OCI-LY7 (cell line): ENCODE results near the gene C12orf75. TPM values are rescaled to one million over a fixed set of nuclear protein-coding genes. Genes with fewer than 3 reads are reported as not detected.

ENCODE experiments used
- Bru-seq: library from RNA; stranded (reverse); fragments of 400-500 nt; gene quantifications from one replicate; lab custom pipeline; 2021; lab: Mats Ljungman, UMichigan
- BruChase-seq, 2 experiments: library from RNA; stranded (reverse); fragments of 400-500 nt; gene quantifications; one replicate each; lab custom pipeline; 2021; lab: Mats Ljungman, UMichigan
- BruUV-seq: library from RNA; stranded (reverse); fragments of 400-500 nt; replicated peaks from 2 replicates; lab custom pipeline; 2021; lab: Mats Ljungman, UMichigan
- CTCF ChIA-PET: fragments of 300-600 bp; sonication (Branson Sonifier 250); formaldehyde crosslinking; loops from one replicate; lab custom pipeline; 2022; ENCODE audit warnings: antibody characterized with exemption; ENCODE audit not compliant: unreplicated experiment; lab: Charles Lee
- POLR2A ChIA-PET: fragments of 300-600 bp; sonication (Branson Sonifier 250); formaldehyde crosslinking; loops from one replicate; lab custom pipeline; 2022; ENCODE audit warnings: antibody characterized with exemption; lab: Charles Lee
- DNase-seq: peaks from one replicate; pipeline ENCODE4 v3.0.0-alpha.2; 2015; ENCODE audit warnings: low spot score
- H2AFZ ChIP-seq: fragments of 200-600 bp; sonication (generic), shearing (Covaris generic); 2 replicates; pipeline ENCODE4 v1.6.1; 2014; ENCODE audit warnings: mild to moderate bottlenecking, antibody characterized with exemption, low read length, moderate library complexity
- H3K27ac ChIP-seq: fragments of 200-600 bp; sonication (generic); 2 replicates; pipeline ENCODE4 v1.5.1; 2014; ENCODE audit warnings: mixed run types, low read depth, mild to moderate bottlenecking, moderate library complexity, low read length, inconsistent platforms; ENCODE audit not compliant: poor library complexity, severe bottlenecking
- H3K36me3 ChIP-seq: fragments of 200-600 bp; sonication (generic); 2 replicates; pipeline ENCODE4 v1.6.1; 2014; ENCODE audit warnings: mild to moderate bottlenecking, antibody characterized with exemption, low read length, moderate library complexity, mixed read lengths; ENCODE audit not compliant: insufficient read depth
- H3K4me1 ChIP-seq: fragments of 200-600 bp; sonication (generic); 2 replicates; pipeline ENCODE4 v1.5.1; 2014; ENCODE audit warnings: mild to moderate bottlenecking, low read length; ENCODE audit not compliant: insufficient read depth, poor library complexity, severe bottlenecking
- H3K4me2 ChIP-seq: fragments of 200-600 bp; sonication (generic); 2 replicates; pipeline ENCODE4 v1.6.1; 2014; ENCODE audit warnings: mild to moderate bottlenecking, low read length
- H3K4me3 ChIP-seq: fragments of 200-600 bp; sonication (generic); 2 replicates; pipeline ENCODE4 v1.5.1; 2014; ENCODE audit warnings: mild to moderate bottlenecking, low read depth, low read length; ENCODE audit not compliant: poor library complexity, severe bottlenecking
- H3K79me2 ChIP-seq: fragments of 200-600 bp; sonication (generic); 2 replicates; pipeline ENCODE4 v1.6.1; 2016; ENCODE audit warnings: low read depth, mild to moderate bottlenecking, low read length, moderate library complexity, mixed read lengths; ENCODE audit not compliant: insufficient read depth
- H3K9me2 ChIP-seq: fragments of 200-600 bp; sonication (generic); 2 replicates; pipeline ENCODE4 v1.6.1; 2016; ENCODE audit warnings: mild to moderate bottlenecking, low read length, mixed read lengths; ENCODE audit not compliant: insufficient read depth
- H3K9me3 ChIP-seq: fragments of 200-600 bp; sonication (generic); 2 replicates; pipeline ENCODE4 v1.6.1; 2014; ENCODE audit warnings: mild to moderate bottlenecking, mixed run types, low read length, mixed read lengths
- H4K20me1 ChIP-seq: fragments of 200-600 bp; sonication (generic); 2 replicates; pipeline ENCODE4 v1.6.1; 2014; ENCODE audit warnings: mild to moderate bottlenecking, antibody characterized with exemption, low read length, moderate library complexity, mixed read lengths; ENCODE audit not compliant: insufficient read depth
- EZH2phosphoT487 ChIP-seq: fragments of 200-600 bp; sonication (generic); IDR thresholded peaks from 2 replicates; pipeline ENCODE4 v1.6.1; 2018; ENCODE audit warnings: low read depth, borderline replicate concordance, mild to moderate bottlenecking, mixed run types, antibody characterized with exemption, low read length, moderate library complexity, mixed read lengths
- intact Hi-C: fragments of 100-400 bp; cut with micrococcal nuclease; formaldehyde crosslinking; loops from one replicate; pipeline ENCODE4 v1.10.0; 2022; ENCODE audit not compliant: unreplicated experiment
- long read RNA-seq: library from polyadenylated mRNA; stranded (forward); transcript quantifications from one replicate; pipeline ENCODE4 v2.0.0, GENCODE V29; 2022
- total RNA-seq, 2 experiments: library from RNA; depleted of rRNA in 1 of 2; stranded (reverse); fragments of >200 nt in 1 of 2; shearing (Covaris generic) in 1 of 2; gene quantifications; 2 replicates each; pipeline ENCODE4 v1.2.3, GENCODE V29; 2014 to 2022
- TF ChIP-seq, protein P1 (sequence below): fragments of 200-600 bp; sonication (generic); conservative IDR thresholded peaks from 2 replicates; pipeline ENCODE4 v1.5.1; 2014; ENCODE audit warnings: mild to moderate bottlenecking, antibody characterized with exemption, low read length, moderate library complexity, mixed read lengths

C12orf75 gene
- total RNA-seq (2014; rRNA removed; shearing (Covaris generic)) (147 and 174 TPM in 2 replicates), total RNA-seq (2022) (448 and 505 TPM in 2 replicates), Bru-seq, nascent RNA (percentile 96 among the genes with signal in this experiment), BruChase-seq, experiment 1, labeled RNA remaining after a 6-hour chase (percentile 96 among the genes with signal in this experiment), BruChase-seq, experiment 2, labeled RNA remaining after a 2-hour chase (percentile 94 among the genes with signal in this experiment)
- long read RNA-seq, transcript C12orf75-208 (5 exons, 1,329 nt): minor isoform, 52 of 755 reads
- long read RNA-seq, transcript C12orf75-201 (6 exons, 1,366 nt): major isoform, 630 of 755 reads
- long read RNA-seq, transcript C12orf75-206 (6 exons, 291 nt): minor isoform, 15 of 755 reads
- long read RNA-seq, partial matches to known transcripts: 6 of 755 reads
- long read RNA-seq, other reads (novel, unspliced or antisense): 50 of 755 reads

DNA sequence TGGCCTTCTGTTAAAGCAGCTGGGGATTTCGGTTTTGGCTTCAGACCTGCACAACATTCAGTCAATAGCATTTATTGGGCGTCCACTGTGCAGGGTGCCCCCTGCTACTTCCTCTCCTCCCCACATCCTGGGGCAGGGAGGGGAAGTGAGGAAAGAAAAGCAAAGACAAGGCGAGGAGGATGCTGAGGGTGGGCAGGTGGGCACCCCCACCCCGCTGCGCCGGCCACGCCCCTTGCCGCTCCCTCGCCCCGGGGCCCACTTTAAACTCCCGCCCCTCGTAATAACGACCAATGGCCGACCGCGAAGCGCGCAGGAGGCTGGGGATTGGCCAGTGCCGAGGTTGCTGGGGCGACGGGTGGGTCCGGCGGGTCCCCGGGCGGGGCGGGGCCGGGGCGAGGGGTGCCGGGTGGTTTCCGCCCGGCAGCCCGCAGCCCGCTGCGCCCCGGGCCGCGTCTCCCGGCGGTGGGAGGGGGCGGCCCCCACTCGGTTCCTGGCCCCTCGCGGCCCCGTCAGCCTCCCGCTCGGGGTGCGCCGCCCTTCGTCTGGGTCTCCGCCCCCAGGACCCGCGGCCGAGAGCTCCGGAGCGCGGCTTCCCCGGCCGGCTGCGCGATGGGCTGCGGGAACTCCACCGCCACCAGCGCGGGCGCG lies at the start of gene C12orf75:
TSS of gene C12orf75 (plus strand) at position 409 of the 648 bp plus-strand sequence. CDS start at position 610, 201 bp downstream.
- CTCF ChIA-PET: interaction anchor here (2.1 kb wide), 1 partner anchor 11 kb away, joined by 12 read pairs; no protein-coding TSS in a partner anchor
- H4K20me1 ChIP-seq: peaks cover 21% of the 10 kb centered on the region
- peak within 1 kb of the TSS; percentile 92 for H3K4me3 ChIP-seq
- POLR2A ChIA-PET: interaction anchor here (0.9 to 9.6 kb wide), 10 partner anchors 9 to 129 kb away, joined by 3 to 157 read pairs (median 7); partner anchors contain the start of gene APPL2
- peaks cover 45% of the 10 kb centered on the region for H3K79me2 ChIP-seq
- H3K4me1 ChIP-seq: peaks cover 78% of the 10 kb centered on the region
- TF ChIP-seq EZH2phosphoT487: no peak
- TF ChIP-seq, protein P1, sequence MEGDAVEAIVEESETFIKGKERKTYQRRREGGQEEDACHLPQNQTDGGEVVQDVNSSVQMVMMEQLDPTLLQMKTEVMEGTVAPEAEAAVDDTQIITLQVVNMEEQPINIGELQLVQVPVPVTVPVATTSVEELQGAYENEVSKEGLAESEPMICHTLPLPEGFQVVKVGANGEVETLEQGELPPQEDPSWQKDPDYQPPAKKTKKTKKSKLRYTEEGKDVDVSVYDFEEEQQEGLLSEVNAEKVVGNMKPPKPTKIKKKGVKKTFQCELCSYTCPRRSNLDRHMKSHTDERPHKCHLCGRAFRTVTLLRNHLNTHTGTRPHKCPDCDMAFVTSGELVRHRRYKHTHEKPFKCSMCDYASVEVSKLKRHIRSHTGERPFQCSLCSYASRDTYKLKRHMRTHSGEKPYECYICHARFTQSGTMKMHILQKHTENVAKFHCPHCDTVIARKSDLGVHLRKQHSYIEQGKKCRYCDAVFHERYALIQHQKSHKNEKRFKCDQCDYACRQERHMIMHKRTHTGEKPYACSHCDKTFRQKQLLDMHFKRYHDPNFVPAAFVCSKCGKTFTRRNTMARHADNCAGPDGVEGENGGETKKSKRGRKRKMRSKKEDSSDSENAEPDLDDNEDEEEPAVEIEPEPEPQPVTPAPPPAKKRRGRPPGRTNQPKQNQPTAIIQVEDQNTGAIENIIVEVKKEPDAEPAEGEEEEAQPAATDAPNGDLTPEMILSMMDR: no peak
- H3K36me3 ChIP-seq: peaks cover 35% of the 10 kb centered on the region; the same call in 1 of the 2 replicates
- peak within 1 kb of the TSS; percentile 91 for H3K27ac ChIP-seq
- peak; percentile 95 for DNase-seq
- no peaks in the 10 kb centered on the region for H3K9me2 ChIP-seq
- no TSS peak for BruUV-seq
- peak within 1 kb of the TSS; percentile 46; the same call in 1 of the 2 replicates for H2AFZ ChIP-seq
- H3K9me3 ChIP-seq: no peaks in the 10 kb centered on the region
- intact Hi-C loops: loop anchor here (5.0 to 10.0 kb wide), 3 partner anchors 93 to 856 kb away; partner anchors contain the start of genes APPL2 and WASHC4
- H3K4me2 ChIP-seq: peak within 1 kb of the TSS; percentile 87

DNA sequence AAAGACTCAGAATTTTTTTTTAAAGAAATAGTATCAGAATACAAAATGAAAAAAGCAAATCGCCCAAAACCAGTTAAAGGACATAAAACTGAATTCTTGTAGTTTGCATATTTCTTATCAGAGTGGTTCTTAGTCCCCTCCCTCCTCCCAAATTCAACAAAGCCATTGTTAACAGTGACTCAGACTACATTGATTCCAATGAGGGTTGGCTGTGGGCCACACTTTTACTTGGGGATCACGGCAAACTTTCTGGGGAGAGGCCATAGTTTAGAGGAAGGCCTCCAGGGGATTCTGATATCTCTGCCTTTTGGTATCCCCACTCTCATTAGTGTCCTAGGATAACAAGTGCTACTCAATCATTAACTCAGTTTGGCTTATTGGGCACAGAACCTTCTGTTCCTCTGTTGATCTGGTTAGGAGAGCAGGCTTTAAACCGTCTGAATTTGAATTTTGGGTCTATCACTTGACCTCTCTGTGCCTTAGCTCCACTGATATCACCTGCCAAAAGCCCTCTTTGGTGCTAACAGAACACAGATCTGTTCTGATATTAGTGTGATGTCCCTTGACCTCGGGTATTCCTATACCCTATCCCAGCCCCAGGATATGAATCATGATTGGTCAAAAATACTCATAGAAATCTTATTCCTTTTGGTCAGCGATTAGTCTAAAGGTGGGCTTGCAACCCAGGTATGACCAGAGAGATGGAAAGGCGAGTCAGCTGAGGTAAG lies 49.4 kb upstream of the C12orf75 start:
- H3K36me3 ChIP-seq: no peaks in the 10 kb centered on the region
- CTCF ChIA-PET: no interaction called here
- POLR2A ChIA-PET: no interaction called here

More for the DNA sequence above, 49.4 kb upstream of the C12orf75 start:
- no peak overlapping the region for H3K4me2 ChIP-seq
- no peak for DNase-seq
- H3K4me3 ChIP-seq: no peak overlapping the region
- H3K9me3 ChIP-seq: 0 out of 2 replicates have a peak, but pooled peaks cover 4% of the 10 kb centered on the region
- peaks cover 5% of the 10 kb centered on the region for H3K4me1 ChIP-seq
- H4K20me1 ChIP-seq: no peaks in the 10 kb centered on the region
- intact Hi-C loops: no loop called here
- H2AFZ ChIP-seq: no peak overlapping the region
- BruUV-seq: no TSS peak
- no peak for TF ChIP-seq EZH2phosphoT487
- TF ChIP-seq, protein P1: no peak
- no peaks in the 10 kb centered on the region for H3K79me2 ChIP-seq
- H3K27ac ChIP-seq: no peak overlapping the region
- no peaks in the 10 kb centered on the region for H3K9me2 ChIP-seq
